Measurements from ENCODE around the gene SMYD3. TPM values are rescaled to one million over a fixed set of nuclear protein-coding genes. Genes with fewer than 3 reads are reported as not detected.
"Not testable (repeated sequence)": the region's sequence is repeated elsewhere in the genome, so short reads cannot be mapped to it uniquely, and the experiment has no call there.

Gene SMYD3
- total RNA-seq, 1 donor from 2014 or later: 23.5 TPM

DNA sequence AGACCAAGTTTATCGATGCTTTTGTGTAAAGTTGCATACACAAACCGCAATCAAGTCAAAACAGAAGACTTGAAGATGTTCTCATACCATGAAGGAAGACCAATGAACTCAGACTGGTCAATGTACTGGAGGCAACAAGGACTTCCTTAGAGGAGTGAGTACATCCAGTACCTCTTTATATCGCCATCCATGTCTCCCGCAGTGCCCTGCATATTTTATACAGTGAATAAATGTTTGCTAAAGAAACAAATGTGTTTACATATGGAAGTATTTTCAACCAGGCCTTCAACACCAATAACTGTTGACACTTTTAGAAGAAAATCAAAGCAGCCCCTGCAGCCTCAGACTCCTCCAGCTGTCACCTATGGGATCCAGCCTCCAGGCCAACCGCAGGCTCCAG lies 125.6 kb downstream of the SMYD3 start:
- H3K4me3 ChIP-seq (ENCODE audit: low read length in 3 of 3): no peak overlapping the region
- no peaks in the 10 kb centered on the region for H3K9me3 ChIP-seq (ENCODE audit: control insufficient read depth in 3 of 3, low read length in 3 of 3)
- no peak overlapping the region for H3K9ac ChIP-seq (ENCODE audit: low read depth in 1 of 3, low read length in 3 of 3)
- no peaks in the 10 kb centered on the region for H3K4me1 ChIP-seq (ENCODE audit: control insufficient read depth in 3 of 3, insufficient read depth in 3 of 3, low read length in 3 of 3)
- no peak overlapping the region for H3K27ac ChIP-seq (ENCODE audit: low read depth, low read length)
- H3K36me3 ChIP-seq (ENCODE audit: control insufficient read depth in 3 of 3, insufficient read depth in 3 of 3, low read length in 3 of 3): no peaks in the 10 kb centered on the region
- no peaks in the 10 kb centered on the region for H3K27me3 ChIP-seq (ENCODE audit: control insufficient read depth in 3 of 3, insufficient read depth in 3 of 3, low read length in 3 of 3)

DNA sequence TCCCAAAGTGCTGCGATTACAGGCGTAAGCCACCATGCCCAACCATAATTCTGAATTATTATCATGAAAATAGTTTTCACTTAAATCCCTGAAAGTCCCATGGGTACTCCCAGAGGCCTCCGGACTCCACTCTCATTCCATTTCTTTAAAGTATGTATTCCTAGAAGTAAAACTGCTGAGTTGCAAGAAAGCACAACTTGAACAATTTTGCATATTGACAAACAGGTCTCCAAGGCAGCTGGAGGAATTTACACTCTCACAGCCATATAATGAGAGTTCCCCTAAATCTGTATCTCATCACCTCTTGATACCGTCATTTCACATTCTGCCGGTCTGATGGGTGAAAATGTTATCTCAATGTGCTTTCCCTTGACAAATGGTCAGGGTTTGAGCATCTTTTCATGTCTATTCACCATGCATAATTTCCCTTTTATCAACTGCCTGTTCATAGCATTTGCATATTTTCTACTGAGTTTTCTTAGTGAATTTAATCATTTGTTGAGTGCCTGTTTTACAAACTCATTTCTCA lies 129.4 kb downstream of the SMYD3 start:
- H3K9me3 ChIP-seq (ENCODE audit: control insufficient read depth in 3 of 3, low read length in 3 of 3): no peaks in the 10 kb centered on the region
- H3K9ac ChIP-seq (ENCODE audit: low read depth in 1 of 3, low read length in 3 of 3): no peak overlapping the region
- H3K4me1 ChIP-seq (ENCODE audit: control insufficient read depth in 3 of 3, insufficient read depth in 3 of 3, low read length in 3 of 3): no peaks in the 10 kb centered on the region
- H3K27me3 ChIP-seq (ENCODE audit: control insufficient read depth in 3 of 3, insufficient read depth in 3 of 3, low read length in 3 of 3): no peaks in the 10 kb centered on the region
- no peak overlapping the region for H3K4me3 ChIP-seq (ENCODE audit: low read length in 3 of 3)
- H3K36me3 ChIP-seq (ENCODE audit: control insufficient read depth in 3 of 3, insufficient read depth in 3 of 3, low read length in 3 of 3): no peaks in the 10 kb centered on the region
- H3K27ac ChIP-seq (ENCODE audit: low read depth, low read length): no peak overlapping the region

DNA sequence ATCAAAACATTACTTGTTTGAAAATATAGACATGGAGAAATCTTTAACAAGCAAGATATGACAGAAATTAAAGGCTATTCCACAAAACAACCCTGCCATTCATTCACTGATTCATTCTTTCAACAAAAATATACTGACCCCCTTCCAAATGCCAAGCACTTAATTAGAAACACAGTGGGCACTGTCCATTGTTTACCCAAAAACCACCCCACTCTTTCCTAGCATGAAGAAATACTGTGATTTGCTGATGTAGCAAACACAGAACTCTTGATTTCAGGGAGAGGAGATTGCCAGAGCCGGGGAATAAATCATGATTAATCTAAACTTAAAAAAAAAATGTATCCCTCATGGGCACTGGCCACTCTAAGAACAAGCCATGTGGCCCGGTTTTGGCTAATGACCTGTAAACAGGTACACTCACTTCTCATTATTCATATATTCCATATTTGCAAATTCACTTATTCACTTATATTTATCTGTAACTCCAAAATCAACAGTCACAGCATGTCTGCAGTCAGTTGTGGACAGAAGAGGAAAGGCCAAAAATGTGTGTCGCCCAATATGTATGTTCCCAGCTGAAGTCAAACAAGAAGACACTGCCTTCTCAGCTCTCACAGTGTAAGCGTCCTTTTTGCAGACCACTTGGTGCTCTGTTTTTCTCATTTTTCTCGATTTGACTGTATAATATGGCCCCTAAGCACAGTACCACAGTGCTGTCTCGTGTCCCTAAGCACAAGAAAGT lies 133.1 kb downstream of the SMYD3 start:
- no peaks in the 10 kb centered on the region for H3K36me3 ChIP-seq (ENCODE audit: control insufficient read depth in 3 of 3, insufficient read depth in 3 of 3, low read length in 3 of 3)
- H3K4me1 ChIP-seq (ENCODE audit: control insufficient read depth in 3 of 3, insufficient read depth in 3 of 3, low read length in 3 of 3): no peaks in the 10 kb centered on the region
- H3K27me3 ChIP-seq (ENCODE audit: control insufficient read depth in 3 of 3, insufficient read depth in 3 of 3, low read length in 3 of 3): no peaks in the 10 kb centered on the region
- H3K27ac ChIP-seq (ENCODE audit: low read depth, low read length): no peak overlapping the region
- H3K9ac ChIP-seq (ENCODE audit: low read depth in 1 of 3, low read length in 3 of 3): no peak overlapping the region
- no peak overlapping the region for H3K4me3 ChIP-seq (ENCODE audit: low read length in 3 of 3)
- no peaks in the 10 kb centered on the region for H3K9me3 ChIP-seq (ENCODE audit: control insufficient read depth in 3 of 3, low read length in 3 of 3)

DNA sequence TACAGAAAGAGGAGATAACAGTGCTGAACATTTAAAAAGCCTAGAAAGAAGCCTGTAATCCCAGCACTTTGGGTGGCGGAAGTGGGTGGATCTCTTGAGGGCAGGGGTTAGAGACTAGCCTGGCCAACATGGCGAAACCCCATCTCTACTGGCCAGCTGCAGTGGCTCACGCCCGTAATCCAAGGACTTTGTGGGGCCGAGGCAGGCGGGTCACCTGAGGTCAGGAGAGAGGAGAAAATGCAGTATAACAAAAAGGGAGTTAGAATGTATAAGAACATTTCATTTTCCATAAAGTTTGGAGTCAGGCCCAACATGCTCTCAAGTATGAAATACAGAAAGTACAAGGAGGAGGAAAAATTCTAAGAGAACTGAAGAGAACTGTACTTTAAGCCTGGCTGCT lies 134.5 kb downstream of the SMYD3 start:
- Histone ChIP-seq H3K27me3 (ENCODE audit: control insufficient read depth in 3 of 3, insufficient read depth in 3 of 3, low read length in 3 of 3) (no peaks in the 10 kb centered on the region), H3K9me3 (ENCODE audit: control insufficient read depth in 3 of 3, low read length in 3 of 3) (no peaks in the 10 kb centered on the region), H3K4me3 (ENCODE audit: low read length in 3 of 3) (no peak overlapping the region), H3K4me1 (ENCODE audit: control insufficient read depth in 3 of 3, insufficient read depth in 3 of 3, low read length in 3 of 3) (no peaks in the 10 kb centered on the region), H3K36me3 (ENCODE audit: control insufficient read depth in 3 of 3, insufficient read depth in 3 of 3, low read length in 3 of 3) (no peaks in the 10 kb centered on the region), H3K27ac (ENCODE audit: low read depth, low read length) (no peak overlapping the region), H3K9ac (ENCODE audit: low read depth in 1 of 3, low read length in 3 of 3) (no peak overlapping the region)

DNA sequence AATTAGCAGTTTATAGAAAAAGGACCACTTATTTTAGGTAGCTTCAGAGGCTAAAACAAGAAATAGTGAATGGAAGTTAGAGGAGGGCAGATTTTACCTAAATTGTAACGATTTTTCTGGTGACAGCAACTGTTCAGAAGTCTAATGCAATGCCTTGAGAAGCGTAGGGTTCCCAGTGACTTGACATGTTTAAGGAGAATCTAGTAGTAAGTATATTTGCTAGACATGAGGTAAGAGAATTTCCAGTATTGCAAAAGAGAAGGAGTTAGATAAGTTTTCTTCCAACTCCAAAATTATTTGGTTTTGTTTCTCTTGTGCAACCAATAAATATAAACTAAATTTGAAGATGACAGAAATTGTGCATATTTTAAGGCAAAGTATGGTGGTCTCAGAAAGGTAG lies 140.0 kb downstream of the SMYD3 start:
- Histone ChIP-seq H3K4me3 (ENCODE audit: low read length in 3 of 3) (no peak overlapping the region), H3K4me1 (ENCODE audit: control insufficient read depth in 3 of 3, insufficient read depth in 3 of 3, low read length in 3 of 3) (no peaks in the 10 kb centered on the region), H3K27ac (ENCODE audit: low read depth, low read length) (no peak overlapping the region), H3K9me3 (ENCODE audit: control insufficient read depth in 3 of 3, low read length in 3 of 3) (no peaks in the 10 kb centered on the region), H3K36me3 (ENCODE audit: control insufficient read depth in 3 of 3, insufficient read depth in 3 of 3, low read length in 3 of 3) (no peaks in the 10 kb centered on the region), H3K9ac (ENCODE audit: low read depth in 1 of 3, low read length in 3 of 3) (no peak overlapping the region), H3K27me3 (ENCODE audit: control insufficient read depth in 3 of 3, insufficient read depth in 3 of 3, low read length in 3 of 3) (no peaks in the 10 kb centered on the region)

DNA sequence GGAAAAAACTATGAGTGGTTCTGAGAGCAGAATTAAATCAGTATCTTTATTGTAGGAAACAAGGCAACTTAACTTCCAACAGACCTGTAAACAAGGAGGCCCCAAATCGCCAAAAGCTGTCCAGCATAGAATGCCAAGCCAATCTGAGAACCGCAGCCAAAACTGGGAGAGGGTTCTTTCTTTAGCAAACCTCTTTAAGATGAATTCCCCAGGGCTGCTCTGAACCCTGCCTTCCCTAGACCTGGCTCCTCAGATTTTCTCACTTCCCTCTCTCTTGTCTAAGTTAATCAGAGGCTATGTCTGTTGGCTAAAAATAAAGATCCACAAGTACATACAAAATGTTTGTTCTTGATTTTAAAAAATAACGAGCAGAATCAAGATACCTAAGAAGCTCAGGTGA lies 141.4 kb downstream of the SMYD3 start:
- H3K27me3 ChIP-seq (ENCODE audit: control insufficient read depth in 3 of 3, insufficient read depth in 3 of 3, low read length in 3 of 3): no peaks in the 10 kb centered on the region
- no peaks in the 10 kb centered on the region for H3K36me3 ChIP-seq (ENCODE audit: control insufficient read depth in 3 of 3, insufficient read depth in 3 of 3, low read length in 3 of 3)
- H3K9me3 ChIP-seq (ENCODE audit: control insufficient read depth in 3 of 3, low read length in 3 of 3): no peaks in the 10 kb centered on the region
- no peaks in the 10 kb centered on the region for H3K4me1 ChIP-seq (ENCODE audit: control insufficient read depth in 3 of 3, insufficient read depth in 3 of 3, low read length in 3 of 3)
- H3K4me3 ChIP-seq (ENCODE audit: low read length in 3 of 3): no peak overlapping the region
- H3K9ac ChIP-seq (ENCODE audit: low read depth in 1 of 3, low read length in 3 of 3): no peak overlapping the region
- H3K27ac ChIP-seq (ENCODE audit: low read depth, low read length): no peak overlapping the region

DNA sequence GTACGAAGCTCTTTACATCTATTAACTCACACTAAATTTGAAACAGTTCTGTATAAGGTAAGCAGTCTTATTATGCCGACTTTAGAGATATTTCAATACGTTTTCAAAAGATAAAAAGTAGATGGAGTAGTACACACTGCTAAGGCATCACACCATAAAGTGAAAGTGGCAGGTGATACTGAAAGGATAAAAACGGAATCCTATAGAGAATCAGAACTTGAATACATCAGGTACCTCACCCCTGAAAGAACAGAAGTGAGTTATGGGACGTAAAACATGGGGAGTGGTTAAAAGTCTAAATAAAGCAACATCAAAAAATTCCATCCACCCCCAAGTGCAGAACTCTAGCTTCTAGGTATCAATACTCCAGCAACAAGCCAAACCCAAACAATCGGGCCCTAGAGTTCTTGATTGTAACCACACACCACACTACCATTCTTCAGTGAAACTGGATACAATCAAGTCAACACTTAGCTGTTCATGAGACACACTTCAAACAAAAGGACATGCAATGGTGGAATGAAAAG lies 142.6 kb downstream of the SMYD3 start:
- no peaks in the 10 kb centered on the region for H3K36me3 ChIP-seq (ENCODE audit: control insufficient read depth in 3 of 3, insufficient read depth in 3 of 3, low read length in 3 of 3)
- no peaks in the 10 kb centered on the region for H3K27me3 ChIP-seq (ENCODE audit: control insufficient read depth in 3 of 3, insufficient read depth in 3 of 3, low read length in 3 of 3)
- H3K9me3 ChIP-seq (ENCODE audit: control insufficient read depth in 3 of 3, low read length in 3 of 3): no peaks in the 10 kb centered on the region
- no peak overlapping the region for H3K4me3 ChIP-seq (ENCODE audit: low read length in 3 of 3)
- no peaks in the 10 kb centered on the region for H3K4me1 ChIP-seq (ENCODE audit: control insufficient read depth in 3 of 3, insufficient read depth in 3 of 3, low read length in 3 of 3)
- no peak overlapping the region for H3K27ac ChIP-seq (ENCODE audit: low read depth, low read length)
- no peak overlapping the region for H3K9ac ChIP-seq (ENCODE audit: low read depth in 1 of 3, low read length in 3 of 3)

DNA sequence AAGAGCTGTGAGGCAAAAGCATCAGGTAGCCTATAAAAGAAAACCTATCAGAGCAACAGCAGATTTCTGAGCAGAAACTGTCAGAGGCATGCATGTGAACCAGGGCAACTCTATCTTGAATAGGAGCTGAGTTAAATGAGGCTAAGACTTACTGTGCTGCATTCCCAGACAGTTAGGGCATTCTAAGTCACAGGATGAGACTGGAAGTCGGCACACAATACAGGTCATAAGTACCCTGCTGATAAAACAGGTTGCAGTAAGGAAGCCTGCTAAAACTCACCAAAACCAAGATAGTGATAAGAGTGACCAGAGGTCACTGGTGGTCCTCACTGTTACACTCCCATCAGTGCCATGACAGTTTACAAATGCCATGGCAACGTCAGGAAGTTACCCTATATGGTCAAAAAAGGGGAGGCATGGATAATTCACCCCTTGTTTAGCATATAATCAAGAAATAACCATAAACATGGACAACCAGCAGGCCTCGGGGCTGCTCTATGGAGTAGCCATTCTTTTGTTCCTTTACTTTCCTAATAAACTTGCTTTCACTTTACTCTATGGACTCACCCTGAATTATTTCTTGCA lies 150.0 kb downstream of the SMYD3 start:
- not testable (repeated sequence) for H3K27me3 ChIP-seq (ENCODE audit: control insufficient read depth in 3 of 3, insufficient read depth in 3 of 3, low read length in 3 of 3); H3K4me3 ChIP-seq (ENCODE audit: low read length in 3 of 3); H3K36me3 ChIP-seq (ENCODE audit: control insufficient read depth in 3 of 3, insufficient read depth in 3 of 3, low read length in 3 of 3); H3K4me1 ChIP-seq (ENCODE audit: control insufficient read depth in 3 of 3, insufficient read depth in 3 of 3, low read length in 3 of 3); H3K9me3 ChIP-seq (ENCODE audit: control insufficient read depth in 3 of 3, low read length in 3 of 3); H3K9ac ChIP-seq (ENCODE audit: low read depth in 1 of 3, low read length in 3 of 3); H3K27ac ChIP-seq (ENCODE audit: low read depth, low read length)

DNA sequence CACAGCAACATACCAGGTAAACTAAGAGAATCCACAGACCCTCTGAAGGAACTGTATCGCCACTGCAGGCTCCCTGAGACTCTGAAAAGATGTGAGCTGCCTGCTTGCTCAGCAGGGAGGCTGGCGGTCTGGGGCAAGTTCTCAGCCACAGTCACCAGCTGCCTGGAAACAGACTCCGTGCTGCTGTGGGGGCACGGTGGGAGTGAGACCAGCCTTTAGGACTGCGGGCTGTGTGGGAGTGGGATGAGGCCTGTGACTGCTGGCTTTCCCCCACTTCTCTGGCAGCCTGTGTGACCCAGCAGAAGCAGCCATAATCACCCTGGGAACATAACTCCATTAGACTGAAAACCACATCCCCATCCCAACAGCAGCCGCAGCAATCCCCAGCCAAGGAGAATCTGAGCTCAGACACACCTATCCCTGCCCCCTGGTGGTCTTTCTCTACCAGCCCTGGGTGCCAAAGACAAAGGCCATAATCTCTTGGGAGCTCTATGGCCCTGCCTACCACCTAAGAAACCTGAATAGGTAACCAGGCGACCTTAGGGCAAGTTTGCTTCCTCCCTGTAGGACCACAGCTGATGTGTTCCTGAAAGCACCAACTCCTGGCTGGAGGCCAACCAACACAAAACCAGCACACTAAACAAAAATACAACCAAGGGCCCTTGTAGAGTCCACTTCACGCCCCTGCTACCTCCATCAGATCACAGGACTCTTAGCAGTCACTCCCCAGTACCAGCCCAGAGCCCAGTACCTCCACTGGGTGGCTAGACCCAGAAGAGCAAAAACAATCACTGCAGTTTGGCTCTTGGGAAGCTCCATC lies 151.5 kb downstream of the SMYD3 start:
- Histone ChIP-seq H3K27me3 (ENCODE audit: control insufficient read depth in 3 of 3, insufficient read depth in 3 of 3, low read length in 3 of 3) (no peaks in the 10 kb centered on the region), H3K9ac (ENCODE audit: low read depth in 1 of 3, low read length in 3 of 3) (no peak overlapping the region), H3K9me3 (ENCODE audit: control insufficient read depth in 3 of 3, low read length in 3 of 3) (no peaks in the 10 kb centered on the region), H3K4me1 (ENCODE audit: control insufficient read depth in 3 of 3, insufficient read depth in 3 of 3, low read length in 3 of 3) (no peaks in the 10 kb centered on the region), H3K27ac (ENCODE audit: low read depth, low read length) (no peak overlapping the region), H3K36me3 (ENCODE audit: control insufficient read depth in 3 of 3, insufficient read depth in 3 of 3, low read length in 3 of 3) (no peaks in the 10 kb centered on the region), H3K4me3 (ENCODE audit: low read length in 3 of 3) (no peak overlapping the region)

DNA sequence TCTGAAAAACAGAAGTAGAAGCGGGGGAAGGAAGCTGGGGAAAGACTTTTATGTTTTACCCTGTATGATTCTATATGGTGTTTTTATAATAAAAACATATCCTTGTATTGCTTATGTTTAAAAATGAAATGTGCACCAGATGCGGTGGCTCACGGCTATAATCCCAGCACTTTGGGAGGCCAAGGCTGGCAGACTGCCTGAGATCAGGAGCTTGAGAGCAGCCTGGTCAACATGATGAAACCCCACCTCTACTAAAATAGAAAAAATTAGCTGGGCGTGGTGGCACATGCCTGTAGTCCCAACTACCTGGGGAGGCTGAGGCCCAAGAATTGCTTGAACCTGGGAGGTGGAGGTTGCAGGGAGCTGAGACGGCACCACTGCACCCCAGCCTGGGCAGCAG lies 155.4 kb downstream of the SMYD3 start:
- Histone ChIP-seq H3K36me3 (ENCODE audit: control insufficient read depth in 3 of 3, insufficient read depth in 3 of 3, low read length in 3 of 3) (no peaks in the 10 kb centered on the region), H3K27ac (ENCODE audit: low read depth, low read length) (no peak overlapping the region), H3K4me1 (ENCODE audit: control insufficient read depth in 3 of 3, insufficient read depth in 3 of 3, low read length in 3 of 3) (no peaks in the 10 kb centered on the region), H3K9me3 (ENCODE audit: control insufficient read depth in 3 of 3, low read length in 3 of 3) (no peaks in the 10 kb centered on the region), H3K27me3 (ENCODE audit: control insufficient read depth in 3 of 3, insufficient read depth in 3 of 3, low read length in 3 of 3) (no peaks in the 10 kb centered on the region), H3K4me3 (ENCODE audit: low read length in 3 of 3) (no peak overlapping the region), H3K9ac (ENCODE audit: low read depth in 1 of 3, low read length in 3 of 3) (no peak overlapping the region)

All from skeletal muscle tissue (tissue), 4 donors.